SJCRH30 (cell line): ENCODE results near the gene ZNF561. TPM values are rescaled to one million over a fixed set of nuclear protein-coding genes. Genes with fewer than 3 reads are reported as not detected.
"Not testable (repeated sequence)": the region's sequence is repeated elsewhere in the genome, so short reads cannot be mapped to it uniquely, and the experiment has no call there.

Source experiments
- DNase-seq, 2 experiments: peaks; one replicate each; pipeline ENCODE4 v3.0.0-alpha.2; 2015 to 2020
- H3K27ac ChIP-seq: fragments of 250-450 bp; sonication (Bioruptor Pico); 2 replicates; pipeline ENCODE4 v1.5.1; 2020; ENCODE audit warnings: mild to moderate bottlenecking, moderate library complexity
- H3K27me3 ChIP-seq: fragments of 250-450 bp; sonication (Bioruptor Pico); 2 replicates; pipeline ENCODE4 v1.5.1; 2020; ENCODE audit warnings: mild to moderate bottlenecking, moderate library complexity
- H3K36me3 ChIP-seq: fragments of 250-450 bp; sonication (Bioruptor Pico); 2 replicates; pipeline ENCODE4 v1.5.1; 2020; ENCODE audit warnings: mild to moderate bottlenecking, moderate library complexity
- H3K4me1 ChIP-seq: fragments of 250-450 bp; sonication (Bioruptor Pico); 2 replicates; pipeline ENCODE4 v1.5.1; 2020; ENCODE audit warnings: mild to moderate bottlenecking, moderate library complexity
- H3K4me3 ChIP-seq: fragments of 250-450 bp; sonication (Bioruptor Pico); 2 replicates; pipeline ENCODE4 v1.5.1; 2020; ENCODE audit warnings: mild to moderate bottlenecking, moderate library complexity
- H3K9me3 ChIP-seq: fragments of 250-450 bp; sonication (Bioruptor Pico); replicated peaks from 2 replicates; pipeline ENCODE4 v1.5.1; 2020; ENCODE audit warnings: mild to moderate bottlenecking, moderate library complexity
- total RNA-seq: library from RNA; depleted of rRNA; stranded (reverse); fragments of >200 nt; shearing (Covaris generic); gene quantifications from 2 replicates; pipeline ENCODE4 v1.2.3, GENCODE V29; 2014; rRNA removed

The ZNF561 gene
- total RNA-seq, result 26.5 and 26.9 TPM in 2 replicates

GRCh38 chr19:9621156-9622037 lies at the start of gene ZNF561:
TSS of gene ZNF561 (minus strand) at chr19:9621232. CDS start at chr19:9619456, 1,776 bp downstream.
- Histone ChIP-seq H3K4me1 (no peaks in the 10 kb centered on the region), H3K4me3 (peak within 1 kb of the TSS; percentile 90), H3K27me3 (no peaks in the 10 kb centered on the region), H3K27ac (peak within 1 kb of the TSS; percentile 97), H3K9me3 (no peaks in the 10 kb centered on the region), H3K36me3 (peaks cover 31% of the 10 kb centered on the region)
- DNase-seq, result peak; percentile 83 to 89

- H3K36me3 ChIP-seq, result peaks cover 46% of the 10 kb centered on the region
- H3K27me3 ChIP-seq, result no peaks in the 10 kb centered on the region
- H3K4me3 ChIP-seq, result no peak overlapping the region
- H3K4me1 ChIP-seq, result no peaks in the 10 kb centered on the region
- H3K9me3 ChIP-seq, result peaks cover 19% of the 10 kb centered on the region
- DNase-seq, result no peak
- H3K27ac ChIP-seq, result no peak overlapping the region
Measured at GRCh38 chr19:9668544-9668943, 47.5 kb upstream of the ZNF561 start.

- Histone ChIP-seq H3K27me3 (no peaks in the 10 kb centered on the region), H3K9me3 (peaks cover 13% of the 10 kb centered on the region), H3K36me3 (peaks cover 39% of the 10 kb centered on the region), H3K27ac (no peak overlapping the region), H3K4me3 (no peak overlapping the region), H3K4me1 (no peaks in the 10 kb centered on the region)
- DNase-seq, result no peak
Measured at GRCh38 chr19:9667898-9668297, 46.9 kb upstream of the ZNF561 start.

GRCh38 chr19:9658769-9659168 lies 37.7 kb upstream of the ZNF561 start:
- H3K9me3 ChIP-seq, result peaks cover 4% of the 10 kb centered on the region; the same call in 1 of the 2 replicates
- H3K27ac ChIP-seq, result no peak overlapping the region
- DNase-seq, result no peak
- peaks cover 61% of the 10 kb centered on the region for H3K36me3 ChIP-seq
- no peak overlapping the region for H3K4me3 ChIP-seq
- H3K27me3 ChIP-seq, result no peaks in the 10 kb centered on the region
- no peaks in the 10 kb centered on the region for H3K4me1 ChIP-seq

- not testable (repeated sequence) for H3K27ac ChIP-seq, H3K27me3 ChIP-seq, H3K4me1 ChIP-seq, DNase-seq, H3K4me3 ChIP-seq
- H3K36me3 ChIP-seq, result peaks cover 90% of the 10 kb centered on the region
- peaks cover 22% of the 10 kb centered on the region; the same call in 1 of the 2 replicates for H3K9me3 ChIP-seq
Measured at GRCh38 chr19:9653066-9653555, 32.1 kb upstream of the ZNF561 start.

DNA sequence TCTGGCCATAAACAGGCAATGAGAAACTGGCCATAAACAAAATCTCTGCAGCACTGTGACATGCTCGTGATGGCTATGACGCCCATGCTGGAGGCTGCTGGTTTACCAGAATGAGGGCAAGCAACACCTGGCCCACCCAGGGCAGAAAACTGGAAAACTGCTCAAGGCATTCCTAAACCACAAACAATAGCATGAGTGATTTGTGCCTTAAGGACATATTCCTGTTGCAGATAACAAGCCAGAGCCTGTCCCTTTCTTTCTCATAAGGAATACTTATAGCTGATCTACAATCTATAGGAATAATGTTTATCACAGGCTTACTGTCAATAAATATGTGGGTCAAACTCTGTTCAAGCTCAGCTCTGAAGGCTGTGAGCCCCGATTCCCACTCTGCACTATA lies 30.4 kb upstream of the ZNF561 start:
- DNase-seq, H3K27ac ChIP-seq, H3K27me3 ChIP-seq, H3K4me3 ChIP-seq, H3K4me1 ChIP-seq: not testable (repeated sequence)
- Histone ChIP-seq H3K36me3 (peaks cover 87% of the 10 kb centered on the region), H3K9me3 (peaks cover 22% of the 10 kb centered on the region; the same call in 1 of the 2 replicates)

DNA sequence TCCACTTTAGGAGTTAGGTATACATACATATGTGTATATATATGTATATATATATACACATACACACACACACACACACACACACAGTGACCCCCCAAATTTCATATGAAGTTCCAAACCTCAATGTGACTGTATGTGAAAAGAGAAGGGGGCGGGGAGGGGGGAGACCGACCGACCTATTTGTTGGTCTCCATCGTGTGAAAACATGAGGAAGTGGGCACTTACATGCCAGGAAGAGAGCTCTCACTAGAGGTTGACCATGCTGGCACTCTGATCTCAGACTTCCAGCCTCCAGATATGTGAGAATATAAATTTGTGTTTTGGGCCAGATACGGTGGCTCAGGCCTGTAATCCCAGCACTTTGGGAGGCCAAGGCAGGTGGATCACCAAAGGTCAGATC lies 29.3 kb upstream of the ZNF561 start:
- Histone ChIP-seq H3K36me3 (peaks cover 76% of the 10 kb centered on the region), H3K9me3 (peaks cover 22% of the 10 kb centered on the region; the same call in 1 of the 2 replicates), H3K4me3 (no peak overlapping the region), H3K27ac (no peak overlapping the region), H3K4me1 (no peaks in the 10 kb centered on the region), H3K27me3 (no peaks in the 10 kb centered on the region)
- DNase-seq, result no peak

GRCh38 chr19:9645472-9645871 lies 24.4 kb upstream of the ZNF561 start:
- Histone ChIP-seq H3K4me3 (no peak overlapping the region), H3K36me3 (peaks cover 41% of the 10 kb centered on the region), H3K9me3 (no peaks in the 10 kb centered on the region), H3K27me3 (no peaks in the 10 kb centered on the region), H3K4me1 (no peaks in the 10 kb centered on the region), H3K27ac (no peak overlapping the region)
- DNase-seq, result no peak

- Histone ChIP-seq H3K27me3 (no peaks in the 10 kb centered on the region), H3K4me3 (no peak overlapping the region), H3K4me1 (no peaks in the 10 kb centered on the region), H3K9me3 (no peaks in the 10 kb centered on the region), H3K36me3 (peaks cover 34% of the 10 kb centered on the region), H3K27ac (no peak overlapping the region)
- no peak for DNase-seq
Measured at GRCh38 chr19:9644472-9644871, 23.4 kb upstream of the ZNF561 start.

GRCh38 chr19:9641810-9642209 lies 20.8 kb upstream of the ZNF561 start:
- Histone ChIP-seq H3K27ac (no peak overlapping the region), H3K36me3 (peaks cover 12% of the 10 kb centered on the region), H3K4me1 (no peaks in the 10 kb centered on the region), H3K4me3 (no peak overlapping the region), H3K27me3 (no peaks in the 10 kb centered on the region), H3K9me3 (no peaks in the 10 kb centered on the region)
- DNase-seq, result peak; percentile 21 to 27

DNA sequence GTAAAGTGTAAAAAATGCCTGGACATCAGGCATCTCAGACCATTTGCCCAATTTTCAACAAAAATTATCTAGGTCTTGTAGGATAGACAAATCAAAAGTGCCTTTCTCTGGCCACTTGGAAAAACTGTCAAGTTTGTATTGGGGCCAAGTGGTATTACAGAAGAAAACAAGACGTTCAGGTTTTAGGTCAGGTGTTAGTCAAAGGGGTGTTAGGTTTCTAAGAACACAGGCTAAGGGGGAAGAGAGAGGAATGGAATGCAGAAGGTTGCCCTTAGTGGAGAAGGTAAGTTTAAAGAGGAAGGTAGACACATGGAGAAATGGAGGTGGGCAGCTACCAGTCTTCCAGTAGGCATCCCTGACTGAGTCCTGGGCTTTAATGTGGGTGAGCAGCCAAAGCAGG lies 19.9 kb upstream of the ZNF561 start:
- Histone ChIP-seq H3K4me1 (no peaks in the 10 kb centered on the region), H3K4me3 (no peak overlapping the region), H3K36me3 (peaks cover 12% of the 10 kb centered on the region), H3K27ac (no peak overlapping the region), H3K9me3 (no peaks in the 10 kb centered on the region), H3K27me3 (no peaks in the 10 kb centered on the region)
- DNase-seq, result no peak

DNA sequence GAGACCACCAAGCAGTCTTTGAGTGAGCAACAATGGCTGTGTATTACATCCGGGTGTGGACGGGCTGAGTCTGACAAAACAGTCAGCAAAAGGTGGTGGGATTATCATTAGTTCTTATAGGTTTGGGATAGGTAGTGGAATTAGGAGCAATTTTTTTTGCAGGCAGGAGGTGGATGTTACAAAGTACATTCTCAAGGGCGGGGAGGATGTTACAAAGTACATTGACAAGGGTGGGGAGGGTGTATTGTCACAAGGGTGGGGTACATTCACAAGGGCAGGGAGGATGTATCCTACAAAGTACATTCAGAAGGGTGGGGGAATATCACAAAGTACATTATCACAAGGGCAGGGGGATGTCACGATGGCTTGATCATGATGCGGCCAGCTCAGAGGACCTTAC lies 15.0 kb upstream of the ZNF561 start:
- H3K9me3 ChIP-seq, result no peaks in the 10 kb centered on the region; the same call in 1 of the 2 replicates
- H3K4me3 ChIP-seq, result no peak overlapping the region
- H3K27me3 ChIP-seq, result no peaks in the 10 kb centered on the region
- DNase-seq, result no peak
- no peak overlapping the region for H3K27ac ChIP-seq
- no peaks in the 10 kb centered on the region for H3K4me1 ChIP-seq
- H3K36me3 ChIP-seq, result peaks cover 3% of the 10 kb centered on the region; the same call in 1 of the 2 replicates

GRCh38 chr19:9627856-9628255 lies 6.8 kb upstream of the ZNF561 start:
- Histone ChIP-seq H3K4me3 (no peak overlapping the region), H3K4me1 (no peaks in the 10 kb centered on the region), H3K27me3 (no peaks in the 10 kb centered on the region), H3K36me3 (peaks cover 2% of the 10 kb centered on the region; the same call in 1 of the 2 replicates), H3K27ac (no peak overlapping the region), H3K9me3 (no peaks in the 10 kb centered on the region)
- DNase-seq, result no peak

DNA sequence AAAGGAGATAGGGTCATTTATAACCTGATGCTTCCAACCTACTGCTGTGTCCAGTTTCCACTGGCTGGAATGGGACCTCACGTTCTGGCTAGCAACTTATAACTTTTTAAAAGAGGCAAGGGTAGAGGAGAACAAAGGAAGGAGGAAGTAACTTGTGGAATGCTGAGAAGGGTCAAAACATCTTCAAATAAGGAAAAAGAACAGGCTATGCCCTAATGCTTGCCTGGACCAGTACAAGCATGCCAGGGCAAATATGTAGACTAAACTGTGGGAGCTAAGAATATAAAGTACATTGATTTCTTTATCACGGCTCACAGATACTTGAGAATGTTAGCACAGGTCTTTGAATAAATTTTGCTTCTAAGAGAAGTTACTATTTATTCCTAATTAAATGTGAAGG lies 1.5 kb upstream of the ZNF561 start:
- Histone ChIP-seq H3K36me3 (peaks cover 21% of the 10 kb centered on the region), H3K4me3 (no peak overlapping the region), H3K27me3 (no peaks in the 10 kb centered on the region), H3K4me1 (no peaks in the 10 kb centered on the region), H3K9me3 (no peaks in the 10 kb centered on the region), H3K27ac (no peak overlapping the region)
- no peak for DNase-seq

DNA sequence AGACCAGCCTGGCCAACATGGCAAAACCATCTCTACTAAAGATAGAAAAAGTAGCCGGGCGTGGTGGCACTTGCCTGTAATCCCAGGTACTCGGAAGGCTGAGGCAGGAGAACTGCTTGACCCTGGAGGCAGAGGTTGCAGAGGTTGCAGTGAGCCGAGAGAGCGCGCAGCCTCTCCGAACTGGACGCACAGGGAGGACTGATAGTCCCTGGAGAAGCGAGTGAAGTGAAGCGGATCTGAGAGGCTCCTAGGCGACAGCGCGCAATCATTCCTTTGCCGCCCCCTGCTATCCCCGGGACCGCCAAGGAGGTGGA lies 233 bp downstream of the ZNF561 start:
- Histone ChIP-seq H3K27me3 (no peaks in the 10 kb centered on the region), H3K27ac (peak overlapping the region; percentile 97), H3K9me3 (no peaks in the 10 kb centered on the region), H3K36me3 (peaks cover 34% of the 10 kb centered on the region), H3K4me1 (no peaks in the 10 kb centered on the region), H3K4me3 (peak overlapping the region; percentile 90)
- no peak for DNase-seq
